WI38 (cell line): ENCODE measurements around the gene LRMDA.

ENCODE experiments used
- H3K4me3 ChIP-seq: 2 replicates; pipeline ENCODE4 v1.5.1; 2011; ENCODE audit warnings: low read depth, mild to moderate bottlenecking, control low read depth, low read length
- CTCF ChIP-seq: IDR thresholded peaks from 2 replicates; pipeline ENCODE4 v1.5.1; 2012; ENCODE audit warnings: low read depth, mild to moderate bottlenecking, control low read depth, low read length

The LRMDA gene

GRCh38 chr10:76324283-76324682, 892.9 kb downstream of the LRMDA start:
- no peak for TF ChIP-seq CTCF

DNA sequence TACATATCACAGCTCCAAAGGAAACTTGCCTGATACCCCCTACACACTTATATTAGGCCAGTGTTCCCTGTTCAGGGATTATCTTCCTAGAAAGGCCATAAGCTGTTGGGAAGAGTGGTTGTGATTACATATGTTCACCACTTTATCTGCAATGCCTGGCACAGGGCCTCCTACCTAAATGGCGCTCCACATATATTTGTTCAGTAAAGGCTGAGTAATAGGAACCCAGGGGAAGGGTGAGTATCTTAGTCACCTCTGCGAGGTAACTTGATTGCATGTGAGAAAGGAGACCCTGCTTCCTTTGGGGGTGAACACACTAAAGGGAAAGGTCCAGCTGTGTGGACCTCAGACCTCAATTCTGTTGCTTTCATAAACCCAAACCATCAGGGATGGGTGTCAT, 896.0 kb downstream of the LRMDA start:
- TF ChIP-seq CTCF: no peak
- no peak overlapping the region for H3K4me3 ChIP-seq

More at GRCh38 chr10:76324283-76324682, 892.9 kb downstream of the LRMDA start:
- no peak overlapping the region for H3K4me3 ChIP-seq

GRCh38 chr10:76328348-76328747, 896.9 kb downstream of the LRMDA start:
- no peak overlapping the region for H3K4me3 ChIP-seq
- TF ChIP-seq CTCF: no peak

DNA sequence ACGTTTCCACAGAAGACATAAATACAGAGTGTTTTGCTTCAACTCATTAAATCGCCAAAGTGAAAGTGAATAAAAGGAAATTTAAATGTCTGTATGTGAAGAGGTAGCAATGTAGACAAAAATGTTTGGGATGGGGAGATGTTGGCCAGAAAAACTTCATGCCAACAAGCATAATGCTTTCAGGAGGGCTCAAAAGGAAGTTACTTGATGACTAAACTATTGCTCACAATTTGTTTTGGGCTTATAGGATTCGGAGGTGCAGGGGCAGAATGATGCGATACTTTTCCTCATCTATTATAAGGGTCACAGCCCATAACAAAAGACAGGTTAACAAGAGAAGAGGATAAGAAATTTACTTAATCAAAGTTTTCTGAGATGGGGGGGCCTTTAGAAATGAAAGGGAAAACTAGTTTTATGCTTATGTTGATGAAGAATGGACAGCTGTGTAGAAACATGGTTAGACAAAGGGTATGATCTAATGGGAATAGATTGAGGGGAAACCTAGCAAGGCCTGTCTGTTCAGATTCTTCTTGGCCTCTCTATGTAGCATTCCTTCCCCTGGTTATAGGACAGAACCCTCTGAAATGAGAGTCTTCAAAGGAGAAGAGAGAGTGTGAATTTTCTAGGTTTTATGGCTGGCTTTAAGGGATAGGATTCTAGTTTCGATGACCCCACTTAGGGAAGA, 898.6 kb downstream of the LRMDA start:
- no peak overlapping the region for H3K4me3 ChIP-seq
- no peak for TF ChIP-seq CTCF

DNA sequence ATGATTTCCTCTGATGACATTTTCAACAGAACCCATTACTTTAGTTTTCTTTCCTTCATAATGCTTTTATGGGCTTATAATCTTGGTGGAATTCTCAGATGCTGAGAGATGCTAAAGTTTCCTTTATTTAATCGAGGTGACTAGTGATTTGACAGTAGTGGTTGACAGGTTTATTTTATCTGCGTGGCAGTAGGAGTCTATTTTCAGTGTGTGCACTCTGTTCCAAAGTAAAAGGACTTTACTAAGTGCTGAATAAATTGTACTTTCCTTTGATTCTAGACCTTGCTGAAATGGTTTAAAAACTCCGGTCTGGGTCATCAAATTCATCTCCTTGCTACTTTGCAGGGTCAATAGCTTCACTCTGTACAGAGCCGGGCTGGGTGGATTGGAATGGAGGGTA, 900.3 kb downstream of the LRMDA start:
- H3K4me3 ChIP-seq: no peak overlapping the region
- no peak for TF ChIP-seq CTCF

DNA sequence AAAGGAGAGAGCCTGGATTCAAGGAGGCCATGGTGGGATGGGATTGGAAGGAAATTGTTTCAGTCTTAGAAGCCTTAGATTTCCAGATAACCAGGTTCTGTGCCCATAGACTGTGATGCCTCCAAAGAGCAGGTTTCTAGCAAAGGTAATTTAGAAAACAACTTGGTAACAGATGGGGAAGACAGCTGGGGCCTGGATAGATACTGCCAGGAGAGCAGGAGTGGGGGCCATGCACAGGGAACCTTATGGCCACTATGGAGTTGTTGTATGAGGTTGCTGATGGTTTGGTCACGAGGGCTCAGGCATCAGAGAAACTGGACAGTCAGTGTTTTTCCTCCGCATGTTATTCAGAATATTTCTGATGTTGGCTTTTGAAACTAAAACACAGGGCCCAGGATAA, 901.9 kb downstream of the LRMDA start:
- TF ChIP-seq CTCF: no peak
- no peak overlapping the region for H3K4me3 ChIP-seq

GRCh38 chr10:76333796-76334195, 902.4 kb downstream of the LRMDA start:
- H3K4me3 ChIP-seq: no peak overlapping the region
- TF ChIP-seq CTCF: no peak
